Muscle of back (tissue), 11 donors: ENCODE measurements around the gene COA3. TPM values are rescaled to one million over a fixed set of nuclear protein-coding genes. Genes with fewer than 3 reads are reported as not detected.

Experiments
- DNase-seq, 3 donors: peaks; one replicate each; pipeline versions ENCODE4 v3.0.0 to v3.0.0-alpha.2; 2013
- polyA plus RNA-seq, 10 donors: library from polyadenylated mRNA; unstranded; fragments of 120-200 nt; gene quantifications; one replicate each; pipeline ENCODE4 v1.2.1, GENCODE V29; 2013; ENCODE audit not compliant: insufficient read length in 10 of 10

The COA3 gene
- polyA plus RNA-seq, 10 donors: 48.5 to 61.5 (median 57.3) TPM

DNA sequence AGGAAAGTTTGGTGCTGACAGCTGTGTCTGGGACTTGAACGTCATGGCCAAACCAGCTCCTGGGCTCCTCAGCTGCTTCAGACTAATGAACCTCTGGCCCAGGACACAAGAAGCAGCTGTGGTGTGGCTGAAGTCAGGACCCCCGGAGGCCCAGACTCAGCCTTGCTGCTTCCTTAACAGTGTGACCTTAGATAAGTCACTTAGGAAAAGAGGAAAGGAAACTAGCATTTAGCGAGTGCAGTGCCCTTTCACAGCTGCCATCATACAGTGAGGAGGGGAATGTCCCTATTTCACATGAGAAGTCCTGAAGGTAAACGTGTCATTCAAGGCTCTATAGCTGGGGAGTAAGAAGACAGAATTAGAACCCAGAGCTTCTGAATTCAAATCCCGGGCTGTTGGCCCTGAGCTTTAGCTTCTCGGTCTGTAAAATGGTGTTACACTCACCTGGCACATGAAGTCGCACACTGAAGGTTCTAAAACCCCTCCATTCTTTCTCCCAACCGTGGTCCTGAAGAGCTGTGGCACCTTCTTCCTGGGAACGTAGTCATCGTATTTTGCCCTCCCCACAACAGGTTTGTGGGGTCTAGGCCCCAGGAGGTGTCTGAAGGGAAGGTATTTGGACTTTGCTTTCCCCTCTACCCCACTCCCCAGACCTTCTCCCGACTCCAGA, 38.4 kb downstream of the COA3 start:
- DNase-seq: no peak

DNA sequence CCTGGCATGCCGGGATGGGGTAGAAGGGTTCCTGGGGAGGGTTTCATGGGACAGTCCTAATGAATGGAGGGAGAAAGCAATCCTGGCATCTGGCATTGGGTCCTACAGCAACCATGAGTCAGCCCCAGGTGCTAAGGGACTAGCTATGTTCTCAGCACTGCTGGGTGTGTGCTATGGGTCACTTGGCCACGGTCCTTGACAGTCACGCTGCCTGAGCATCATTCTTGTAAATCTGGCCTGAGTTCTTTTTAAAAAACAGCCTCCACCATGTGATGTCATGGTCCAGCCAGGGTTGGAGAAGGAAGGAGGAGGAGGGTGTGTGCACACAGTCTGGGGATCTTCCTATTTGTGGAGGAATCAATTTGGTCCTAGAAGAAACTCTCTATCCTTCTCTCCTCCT, 43.7 kb downstream of the COA3 start:
- DNase-seq: peak in 2 of 3 donors; percentile 53 to 63

DNA sequence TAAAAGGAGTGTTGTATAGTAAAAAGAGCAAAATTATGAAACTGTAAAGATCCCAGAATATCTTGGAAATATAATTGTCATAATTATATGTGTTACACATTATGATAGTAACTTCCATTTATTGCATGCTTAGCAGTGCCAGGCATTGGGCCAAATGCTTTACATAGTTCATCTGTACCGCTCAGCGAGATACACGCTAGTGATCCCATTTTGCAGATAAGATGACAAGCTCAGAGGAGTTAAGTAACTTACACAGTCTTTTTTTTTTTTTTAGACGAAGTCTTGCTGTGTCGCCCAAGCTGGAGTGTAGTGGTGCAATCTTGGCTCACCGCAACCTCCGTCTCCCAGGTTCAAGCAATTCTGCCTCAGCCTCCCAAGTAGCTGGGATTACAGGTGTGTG, 46.9 kb downstream of the COA3 start:
- no peak for DNase-seq

DNA sequence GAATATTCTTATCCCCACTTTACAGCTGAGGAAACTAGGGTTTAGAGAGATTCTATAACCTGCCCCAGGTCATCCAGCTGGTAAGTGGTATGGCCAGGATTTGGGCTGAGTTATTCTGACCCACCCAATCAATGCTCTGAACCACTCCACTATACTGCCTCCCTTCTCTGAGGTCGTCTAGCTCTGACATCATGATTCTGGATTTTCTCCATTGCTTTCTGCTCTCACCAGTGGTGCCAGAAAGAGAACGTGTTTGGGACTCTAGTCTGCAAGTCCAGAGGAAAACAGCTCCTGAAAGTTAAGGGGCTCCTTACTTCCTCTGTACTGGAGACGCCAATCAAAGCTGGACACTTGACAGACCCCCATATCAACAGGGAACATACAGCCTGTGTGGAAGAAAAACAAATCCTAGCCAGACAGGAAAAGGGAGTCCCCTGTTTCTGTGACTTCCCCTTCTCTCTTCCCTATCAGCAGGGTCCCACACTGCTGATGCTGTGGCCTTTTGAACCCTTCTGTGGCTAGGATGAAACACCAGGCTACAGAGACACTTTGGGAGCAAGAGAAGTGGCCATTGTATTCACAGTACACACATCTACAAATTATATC, 47.7 kb downstream of the COA3 start:
- peak in 1 of 3 donors; percentile 44 for DNase-seq

DNA sequence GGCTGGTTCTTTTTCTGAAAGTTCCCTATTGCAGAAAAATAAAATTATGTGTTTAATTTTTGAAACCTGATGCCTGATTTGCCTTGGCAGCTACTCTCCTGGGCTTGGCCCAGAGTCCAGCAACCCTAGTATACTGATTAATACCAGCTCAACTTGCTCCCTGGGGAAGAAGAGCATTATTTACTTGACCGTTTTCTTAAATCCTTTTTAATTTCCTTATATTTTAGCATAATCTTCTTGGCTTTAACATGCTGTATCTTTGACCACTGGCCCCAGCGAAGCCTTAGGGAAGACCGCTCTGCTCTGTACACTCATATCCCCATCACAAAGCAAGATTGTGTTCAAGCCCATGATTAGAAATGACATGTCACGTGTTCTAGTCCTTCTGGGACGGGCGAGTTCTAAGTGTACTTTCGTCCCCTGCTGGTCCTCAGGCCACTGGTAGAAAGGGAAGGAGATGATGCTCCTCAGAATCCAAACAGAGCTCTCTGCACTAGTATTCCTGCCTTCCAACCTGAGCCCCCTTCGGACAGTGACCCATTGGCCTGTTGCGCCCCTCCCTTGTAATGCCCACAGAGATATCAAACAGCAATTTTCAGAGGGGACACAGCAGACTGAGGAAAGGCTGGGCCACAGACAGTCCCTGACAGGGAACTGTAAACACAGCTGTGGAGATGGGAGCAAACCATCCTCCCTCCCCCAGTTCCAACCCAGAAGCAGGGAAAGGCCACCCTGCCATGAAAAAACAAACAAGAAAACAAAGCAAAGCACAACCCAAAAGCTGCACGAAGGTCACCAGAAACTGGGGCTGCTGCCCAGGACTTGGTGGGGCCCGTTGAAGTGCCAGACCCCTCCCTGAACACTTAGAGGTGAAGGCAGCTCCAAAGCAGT, 49.4 kb downstream of the COA3 start:
- peak in 1 of 3 donors; percentile 45 for DNase-seq

DNA sequence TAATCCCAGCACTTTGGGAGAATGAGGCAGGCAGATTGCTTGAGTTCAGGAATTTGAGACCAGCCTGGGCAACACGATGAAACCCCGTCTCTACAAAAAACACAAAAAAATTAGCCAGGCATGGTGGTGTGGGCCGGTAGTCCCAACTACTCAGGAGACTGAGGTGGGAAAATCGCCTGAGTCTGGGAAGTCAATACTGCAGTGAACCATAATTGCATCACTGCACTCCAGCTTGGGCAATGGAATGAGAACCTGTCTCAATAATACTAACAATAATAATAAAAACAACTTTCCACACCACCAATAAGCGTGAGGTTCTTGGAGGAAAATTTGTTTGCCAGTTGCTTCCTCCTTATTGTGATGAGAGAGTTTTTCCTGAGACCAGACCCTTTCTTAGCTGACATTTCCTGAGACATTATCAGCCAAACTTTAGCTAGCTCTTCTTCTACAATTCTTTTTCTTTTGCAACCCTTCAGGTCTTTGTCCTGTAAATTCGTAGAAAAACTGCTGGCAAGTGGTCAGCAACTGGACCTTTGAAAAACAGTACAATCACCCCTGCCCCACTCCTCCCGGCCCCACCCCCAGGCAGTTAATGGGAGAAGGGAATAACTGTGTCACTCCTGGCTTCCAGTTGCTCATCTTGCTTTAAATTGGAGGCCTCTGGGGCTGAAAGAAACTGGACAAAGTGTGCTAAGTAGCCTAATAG, 50.1 kb downstream of the COA3 start:
- peak in 1 of 3 donors; percentile 44 for DNase-seq

Other genes with a start within 250 kb of the COA3 start
- 1 to 10 TPM; 1.7 to 3.6 (median 2.6) TPM for gene HSD17B1, start 245.8 kb downstream of the COA3 start, polyA plus RNA-seq
- gene COASY, start 236.6 kb downstream of the COA3 start, polyA plus RNA-seq: 10 to 100 TPM; 20.0 to 29.7 (median 27.1) TPM
- 10 to 100 TPM; 33.4 to 42.9 (median 38.5) TPM for gene MLX, start 231.6 kb downstream of the COA3 start, polyA plus RNA-seq
- gene PSMC3IP, start 221.0 kb downstream of the COA3 start, polyA plus RNA-seq: 10 to 100 TPM in 3 of 10 donors, 1 to 10 TPM in 7; 7.7 to 14.6 (median 9.5) TPM
- gene RETREG3, start 189.3 kb downstream of the COA3 start, polyA plus RNA-seq: 10 to 100 TPM; 26.0 to 36.0 (median 32.1) TPM
- gene TUBG1, start 189.0 kb downstream of the COA3 start, polyA plus RNA-seq: 10 to 100 TPM; 29.7 to 39.5 (median 34.5) TPM
- 10 to 100 TPM in 9 of 10 donors, 1 to 10 TPM in 1; 9.7 to 21.2 (median 12.6) TPM for gene TUBG2, start 139.4 kb downstream of the COA3 start, polyA plus RNA-seq
- 10 to 100 TPM; 23.6 to 41.7 (median 35.5) TPM for gene PLEKHH3, start 121.7 kb downstream of the COA3 start, polyA plus RNA-seq
- 1 to 10 TPM in 7 of 10 donors, under 1 TPM in 3; 0.71 to 2.1 (median 1.6) TPM for gene CCR10, start 116.9 kb downstream of the COA3 start, polyA plus RNA-seq
- 10 to 100 TPM; 10.2 to 15.7 (median 11.9) TPM for gene CNTNAP1, start 116.2 kb downstream of the COA3 start, polyA plus RNA-seq
- 10 to 100 TPM; 15.5 to 31.4 (median 19.0) TPM for gene EZH1, start 53.7 kb downstream of the COA3 start, polyA plus RNA-seq
- 10 to 100 TPM; 56.8 to 86.9 (median 73.2) TPM for gene RAMP2, start 37.5 kb downstream of the COA3 start, polyA plus RNA-seq
- gene VPS25, start 25.3 kb downstream of the COA3 start, polyA plus RNA-seq: 10 to 100 TPM; 26.0 to 38.5 (median 31.9) TPM
- 1 to 10 TPM in 3 of 10 donors, under 1 TPM in 7; 0.31 to 1.3 (median 0.54) TPM for gene WNK4, start 18.1 kb downstream of the COA3 start, polyA plus RNA-seq
- 1 to 10 TPM in 3 of 10 donors, under 1 TPM in 7; 0.46 to 1.5 (median 0.74) TPM for gene CNTD1, start 157 bp upstream of the COA3 start, polyA plus RNA-seq
- 10 to 100 TPM; 38.4 to 54.3 (median 46.2) TPM for gene BECN1, start 25.6 kb upstream of the COA3 start, polyA plus RNA-seq
- 10 to 100 TPM; 47.7 to 71.6 (median 55.8) TPM for gene PSME3, start 34.7 kb upstream of the COA3 start, polyA plus RNA-seq
- gene AOC2, start 45.9 kb upstream of the COA3 start, polyA plus RNA-seq: 1 to 10 TPM in 2 of 10 donors, under 1 TPM in 8; 0.59 to 1.4 (median 0.77) TPM
- gene AOC3, start 52.5 kb upstream of the COA3 start, polyA plus RNA-seq: 10 to 100 TPM; 15.8 to 25.3 (median 17.4) TPM
- gene G6PC1, start 102.1 kb upstream of the COA3 start, polyA plus RNA-seq: under 1 TPM in 1 of 10 donors, not detected in 9; 0.35 TPM
- gene AARSD1, start 165.8 kb upstream of the COA3 start, polyA plus RNA-seq: 10 to 100 TPM; 45.0 to 69.9 (median 48.3) TPM
- 10 to 100 TPM; 46.0 to 82.2 (median 70.7) TPM for gene PTGES3L, start 181.4 kb upstream of the COA3 start, polyA plus RNA-seq
- gene RUNDC1, start 181.9 kb upstream of the COA3 start, polyA plus RNA-seq: 1 to 10 TPM; 6.0 to 8.9 (median 7.5) TPM
- 1,000 to 10,000 TPM; 2,057 to 2,736 (median 2,428) TPM for gene RPL27, start 199.7 kb upstream of the COA3 start, polyA plus RNA-seq
- 1 to 10 TPM; 4.2 to 7.7 (median 6.5) TPM for gene IFI35, start 208.1 kb upstream of the COA3 start, polyA plus RNA-seq
- 10 to 100 TPM; 62.1 to 97.2 (median 77.5) TPM for gene VAT1, start 223.7 kb upstream of the COA3 start, polyA plus RNA-seq
- gene RND2, start 226.5 kb upstream of the COA3 start, polyA plus RNA-seq: 1 to 10 TPM in 5 of 10 donors, under 1 TPM in 5; 0.47 to 1.3 (median 0.93) TPM